ENCODE measurements around the gene CCNL1.

- no peak for TF ChIP-seq EZH2 (IDR thresholded peaks at IDR 0.05; ENCODE audit: borderline replicate concordance, low read length)
- TF ChIP-seq, protein P1, sequence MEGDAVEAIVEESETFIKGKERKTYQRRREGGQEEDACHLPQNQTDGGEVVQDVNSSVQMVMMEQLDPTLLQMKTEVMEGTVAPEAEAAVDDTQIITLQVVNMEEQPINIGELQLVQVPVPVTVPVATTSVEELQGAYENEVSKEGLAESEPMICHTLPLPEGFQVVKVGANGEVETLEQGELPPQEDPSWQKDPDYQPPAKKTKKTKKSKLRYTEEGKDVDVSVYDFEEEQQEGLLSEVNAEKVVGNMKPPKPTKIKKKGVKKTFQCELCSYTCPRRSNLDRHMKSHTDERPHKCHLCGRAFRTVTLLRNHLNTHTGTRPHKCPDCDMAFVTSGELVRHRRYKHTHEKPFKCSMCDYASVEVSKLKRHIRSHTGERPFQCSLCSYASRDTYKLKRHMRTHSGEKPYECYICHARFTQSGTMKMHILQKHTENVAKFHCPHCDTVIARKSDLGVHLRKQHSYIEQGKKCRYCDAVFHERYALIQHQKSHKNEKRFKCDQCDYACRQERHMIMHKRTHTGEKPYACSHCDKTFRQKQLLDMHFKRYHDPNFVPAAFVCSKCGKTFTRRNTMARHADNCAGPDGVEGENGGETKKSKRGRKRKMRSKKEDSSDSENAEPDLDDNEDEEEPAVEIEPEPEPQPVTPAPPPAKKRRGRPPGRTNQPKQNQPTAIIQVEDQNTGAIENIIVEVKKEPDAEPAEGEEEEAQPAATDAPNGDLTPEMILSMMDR (IDR thresholded peaks at IDR 0.05; ENCODE audit: low read length) = no peak
These were observed 30.0 kb downstream of the CCNL1 start for GRCh38 chr3:157129803-157130466.
